Fibroblast of upper back skin (primary cell): ENCODE data around the gene PBX3.
A peak's percentile ranks its signal among the peaks of the same experiment; 100 is the strongest.

Source experiments
- DNase-seq: peaks from one replicate; pipeline ENCODE4 v3.0.0-alpha.2; 2013

The PBX3 gene

GRCh38 chr9:125910286-125910685, 163.1 kb downstream of the PBX3 start:
- no peak for DNase-seq

GRCh38 chr9:125911861-125912644, 164.9 kb downstream of the PBX3 start:
- no peak for DNase-seq

GRCh38 chr9:125912667-125913066, 165.5 kb downstream of the PBX3 start:
- no peak for DNase-seq

- no peak for DNase-seq
Measured at GRCh38 chr9:125913551-125913950, 166.4 kb downstream of the PBX3 start.

GRCh38 chr9:125914411-125914810, 167.2 kb downstream of the PBX3 start:
- DNase-seq = no peak

- DNase-seq = no peak
Measured at GRCh38 chr9:125915606-125916005, 168.4 kb downstream of the PBX3 start.

- no peak for DNase-seq
Measured at GRCh38 chr9:125919565-125919964, 172.4 kb downstream of the PBX3 start.

GRCh38 chr9:125920402-125920801, 173.2 kb downstream of the PBX3 start:
- no peak for DNase-seq

- no peak for DNase-seq
Measured at GRCh38 chr9:125922854-125923253, 175.7 kb downstream of the PBX3 start.

- DNase-seq = no peak
Measured at GRCh38 chr9:125924351-125924750, 177.2 kb downstream of the PBX3 start.

GRCh38 chr9:125926936-125927335, 179.8 kb downstream of the PBX3 start:
- no peak for DNase-seq

- peak; percentile 21 for DNase-seq
Measured at GRCh38 chr9:125929846-125930245, 182.7 kb downstream of the PBX3 start.

GRCh38 chr9:125931211-125931610, 184.0 kb downstream of the PBX3 start:
- no peak for DNase-seq

GRCh38 chr9:125932012-125932411, 184.8 kb downstream of the PBX3 start:
- peak; percentile 98 for DNase-seq

GRCh38 chr9:125932746-125933455, 185.7 kb downstream of the PBX3 start:
- no peak for DNase-seq

- DNase-seq = peak; percentile 50
Measured at GRCh38 chr9:125942125-125942524, 195.0 kb downstream of the PBX3 start.

- no peak for DNase-seq
Measured at GRCh38 chr9:125943831-125944230, 196.7 kb downstream of the PBX3 start.

GRCh38 chr9:125946397-125946796, 199.2 kb downstream of the PBX3 start:
- no peak for DNase-seq

- no peak for DNase-seq
Measured at GRCh38 chr9:125948887-125949596, 201.9 kb downstream of the PBX3 start.

GRCh38 chr9:125949703-125950460, 202.7 kb downstream of the PBX3 start:
- peak; percentile 23 for DNase-seq

- no peak for DNase-seq
Measured at GRCh38 chr9:125950880-125951471, 203.8 kb downstream of the PBX3 start.

- DNase-seq = no peak
Measured at GRCh38 chr9:125953314-125954019, 206.3 kb downstream of the PBX3 start.
